Epithelial cell of esophagus (primary cell): Measurements from ENCODE around the gene KBTBD8.

ENCODE experiments used
- DNase-seq: peaks from one replicate; pipeline ENCODE4 v3.0.0; 2010; ENCODE audit warnings: low read depth
- H3K4me3 ChIP-seq: 2 replicates; pipeline ENCODE4 v1.5.1; 2011; ENCODE audit warnings: mild to moderate bottlenecking, low read length, control low read depth
- CTCF ChIP-seq: IDR thresholded peaks from 2 replicates; pipeline ENCODE4 v1.5.1; 2011; ENCODE audit warnings: low read depth, mild to moderate bottlenecking, low read length, control low read depth, inconsistent platforms; ENCODE audit not compliant: insufficient read depth; ENCODE audit errors: missing control alignments

The KBTBD8 gene

GRCh38 chr3:66998113-66998903 is at the start of gene KBTBD8:
KBTBD8 (plus strand) TSS chr3:66998307; CDS start chr3:66998356, 49 bp downstream.
- peak; percentile 100 for DNase-seq
- peak within 1 kb of the TSS; percentile 76 for H3K4me3 ChIP-seq
- no peak for TF ChIP-seq CTCF

GRCh38 chr3:66948838-66949237 is 49.3 kb upstream of the KBTBD8 start:
- DNase-seq: no peak
- H3K4me3 ChIP-seq: no peak overlapping the region
- TF ChIP-seq CTCF: no peak

GRCh38 chr3:66949898-66950297 is 48.2 kb upstream of the KBTBD8 start:
- H3K4me3 ChIP-seq: no peak overlapping the region
- no peak for TF ChIP-seq CTCF
- DNase-seq: no peak

GRCh38 chr3:66952357-66952756 is 45.8 kb upstream of the KBTBD8 start:
- no peak for TF ChIP-seq CTCF
- DNase-seq: no peak
- no peak overlapping the region for H3K4me3 ChIP-seq

- no peak for TF ChIP-seq CTCF
Observed at GRCh38 chr3:66953934-66954445, 44.1 kb upstream of the KBTBD8 start.

GRCh38 chr3:66956742-66957141 is 41.4 kb upstream of the KBTBD8 start:
- DNase-seq: no peak
- no peak for TF ChIP-seq CTCF
- H3K4me3 ChIP-seq: no peak overlapping the region

More at GRCh38 chr3:66953934-66954445, 44.1 kb upstream of the KBTBD8 start:
- H3K4me3 ChIP-seq: no peak overlapping the region
- DNase-seq: no peak
